Gastrocnemius medialis (tissue), 4 donors: ENCODE results near the gene CRHBP.

Experiments used
- CTCF ChIP-seq, 5 experiments: fragments of 450-650 bp in 3 of 5; fragments of 200-600 bp in 2 of 5; sonication (generic) in 2 of 5; IDR thresholded peaks in 4 of 5; conservative IDR thresholded peaks in 1 of 5; 1 replicate in 4 of 5; 2 replicates in 1 of 5; pipeline ENCODE4 v1.5.1; 2016 to 2019; ENCODE audit warnings: antibody characterized with exemption in 5 of 5, mild to moderate bottlenecking in 3 of 5, moderate library complexity in 3 of 5
- POLR2A ChIP-seq, 2 donors: fragments of 450-650 bp; IDR thresholded peaks; one replicate each; pipeline ENCODE4 v1.6.1; 2017; ENCODE audit warnings: antibody characterized with exemption in 2 of 2, mild to moderate bottlenecking in 2 of 2, moderate library complexity in 2 of 2

- TF ChIP-seq CTCF (IDR thresholded peaks at IDR 0.05 in 4 of 5, conservative IDR thresholded peaks at IDR 0.05 in 1 of 5) (no peak), POLR2A (IDR thresholded peaks at IDR 0.05) (no peak)
These were observed 44.7 kb upstream of the CRHBP start for GRCh38 chr5:76908166-76908565.
